H1 (cell line): ENCODE results near the gene OR5AR1. TPM values are rescaled to one million over a fixed set of nuclear protein-coding genes. Genes with fewer than 3 reads are reported as not detected.

Source experiments
- CTCF ChIA-PET: fragments of 300-600 bp; sonication (Branson Sonifier 250); formaldehyde crosslinking; loops from one replicate; lab custom pipeline; 2021; ENCODE audit not compliant: partially characterized antibody; lab: Charles Lee
- POLR2A ChIA-PET: fragments of 300-600 bp; sonication (Branson Sonifier 250); formaldehyde crosslinking; loops from one replicate; lab custom pipeline; 2021; ENCODE audit warnings: inconsistent platforms; ENCODE audit not compliant: partially characterized antibody; lab: Charles Lee
- DNase-seq, 2 experiments: peaks; one replicate each; pipeline versions ENCODE4 v3.0.0 to v3.0.0-alpha.2; 2010 to 2022; ENCODE audit warnings: low spot score in 2 of 2, low read depth in 1 of 2, mixed read lengths in 1 of 2
- FAIRE-seq: peaks from 2 replicates; lab custom pipeline; 2011; peaks lifted over from hg19 to GRCh38; lab: Jason Lieb, UNC
- H2AFZ ChIP-seq: 2 replicates; pipeline ENCODE4 v1.8.1; 2012; ENCODE audit warnings: low read length, inconsistent platforms
- H2AK5ac ChIP-seq: 2 replicates; pipeline ENCODE4 v1.6.1; 2013; ENCODE audit warnings: low read depth, low read length
- H2BK120ac ChIP-seq: replicated peaks from 2 replicates; pipeline ENCODE3; 2013; ENCODE audit warnings: low read depth, low read length, inconsistent platforms
- H2BK12ac ChIP-seq: 2 replicates; pipeline ENCODE4 v1.6.1; 2013; ENCODE audit warnings: low read depth, low read length
- H2BK15ac ChIP-seq: 2 replicates; pipeline ENCODE4 v1.6.1; 2013; ENCODE audit warnings: low read length
- H2BK20ac ChIP-seq: 2 replicates; pipeline ENCODE4 v1.6.1; 2013; ENCODE audit warnings: low read length
- H2BK5ac ChIP-seq: 2 replicates; pipeline ENCODE4 v1.6.1; 2013; ENCODE audit warnings: low read depth, low read length
- H3K14ac ChIP-seq: 2 replicates; pipeline ENCODE4 v1.6.1; 2013; ENCODE audit warnings: inconsistent platforms; ENCODE audit not compliant: insufficient read length
- H3K18ac ChIP-seq: 2 replicates; pipeline ENCODE4 v1.6.1; 2013; ENCODE audit warnings: low read length; ENCODE audit errors: extremely low read depth
- H3K23ac ChIP-seq: 2 replicates; pipeline ENCODE4 v1.6.1; 2013; ENCODE audit warnings: inconsistent platforms; ENCODE audit not compliant: insufficient read length
- H3K23me2 ChIP-seq: 2 replicates; pipeline ENCODE4 v1.6.1; 2013; ENCODE audit warnings: low read depth, low read length
- H3K27ac ChIP-seq: 2 replicates; pipeline ENCODE4 v1.6.1; 2011; ENCODE audit warnings: low read depth, low read length, inconsistent platforms
- H3K27me3 ChIP-seq, 4 experiments: replicated peaks in 1 of 4; 1 replicate in 1 of 4; 2 replicates in 3 of 4; pipeline versions ENCODE4 v1.6.1 to v1.8.1; 2011 to 2013; ENCODE audit warnings: low read length in 3 of 4, mild to moderate bottlenecking in 3 of 4, inconsistent platforms in 2 of 4, mixed read lengths in 2 of 4, moderate library complexity in 1 of 4; ENCODE audit not compliant: control insufficient read depth in 3 of 4, insufficient read depth in 3 of 4; ENCODE audit errors: extremely low read depth in 1 of 4
- H3K36me3 ChIP-seq, 4 experiments: 2 replicates each; pipeline versions ENCODE4 v1.6.1 to v1.8.1; 2011 to 2013; ENCODE audit warnings: mild to moderate bottlenecking in 4 of 4, low read length in 3 of 4, moderate library complexity in 2 of 4, control low read depth in 1 of 4, inconsistent platforms in 1 of 4; ENCODE audit not compliant: insufficient read depth in 4 of 4, control insufficient read depth in 2 of 4
- H3K4ac ChIP-seq: replicated peaks from 2 replicates; pipeline ENCODE3; 2013; ENCODE audit warnings: low read length, low read depth, mixed read lengths, inconsistent platforms; ENCODE audit not compliant: insufficient read length
- H3K4me1 ChIP-seq, 4 experiments: replicated peaks in 1 of 4; 1 replicate in 1 of 4; 2 replicates in 3 of 4; pipeline versions ENCODE4 v1.6.1 to v1.8.1; 2011 to 2013; ENCODE audit warnings: low read length in 3 of 4, inconsistent platforms in 2 of 4, mixed read lengths in 1 of 4; ENCODE audit not compliant: insufficient read depth in 4 of 4, control insufficient read depth in 3 of 4
- H3K4me2 ChIP-seq, 2 experiments: 2 replicates each; pipeline versions ENCODE4 v1.6.1 to v1.8.1; 2011 to 2013; ENCODE audit warnings: low read depth in 2 of 2, low read length in 2 of 2, control low read depth in 1 of 2, inconsistent platforms in 1 of 2, mild to moderate bottlenecking in 1 of 2; ENCODE audit not compliant: insufficient read depth in 1 of 2
- H3K4me3 ChIP-seq, 4 experiments: fragments of 200-600, 300-600 bp in 1 of 4; sonication (generic), shearing (Covaris generic), sonication (Bioruptor Twin) in 1 of 4; 2 replicates each; pipeline versions ENCODE4 v1.5.1 to v1.8.1; 2011 to 2016; ENCODE audit warnings: low read length in 4 of 4, low read depth in 3 of 4, control low read depth in 2 of 4, inconsistent platforms in 2 of 4, mild to moderate bottlenecking in 2 of 4, mixed read lengths in 1 of 4, moderate library complexity in 1 of 4; ENCODE audit not compliant: insufficient read depth in 2 of 4; ENCODE audit errors: extremely low read depth in 1 of 4
- H3K56ac ChIP-seq: replicated peaks from 2 replicates; pipeline ENCODE3; 2013; ENCODE audit warnings: low read depth, mild to moderate bottlenecking, mixed read lengths, low read length, inconsistent platforms; ENCODE audit not compliant: insufficient read length
- H3K79me1 ChIP-seq: 2 replicates; pipeline ENCODE4 v1.6.1; 2013; ENCODE audit warnings: low read depth, low read length, control low read depth
- H3K79me2 ChIP-seq, 2 experiments: 2 replicates each; pipeline versions ENCODE4 v1.6.1 to v1.8.1; 2012 to 2013; ENCODE audit warnings: low read length in 2 of 2, mild to moderate bottlenecking in 2 of 2, inconsistent platforms in 1 of 2; ENCODE audit not compliant: insufficient read depth in 2 of 2, control insufficient read depth in 1 of 2
- H3K9ac ChIP-seq, 4 experiments: replicated peaks in 1 of 4; 1 replicate in 1 of 4; 2 replicates in 3 of 4; pipeline versions ENCODE4 v1.6.1 to v1.8.1; 2011 to 2013; ENCODE audit warnings: low read depth in 3 of 4, low read length in 3 of 4, control low read depth in 2 of 4, mild to moderate bottlenecking in 2 of 4, moderate library complexity in 2 of 4, inconsistent platforms in 1 of 4; ENCODE audit errors: extremely low read depth in 1 of 4
- H3K9me3 ChIP-seq, 2 experiments: 2 replicates each; pipeline versions ENCODE4 v1.6.1 to v1.8.1; 2012 to 2013; ENCODE audit warnings: mild to moderate bottlenecking in 2 of 2, moderate library complexity in 2 of 2, control low read depth in 1 of 2, inconsistent platforms in 1 of 2, low read depth in 1 of 2, low read length in 1 of 2, mixed read lengths in 1 of 2; ENCODE audit not compliant: insufficient read depth in 2 of 2
- H4K20me1 ChIP-seq, 2 experiments: replicated peaks in 1 of 2; 2 replicates each; pipeline versions ENCODE3 to v1.8.1; 2011 to 2013; ENCODE audit warnings: inconsistent platforms in 2 of 2, low read length in 2 of 2, mild to moderate bottlenecking in 1 of 2; ENCODE audit not compliant: insufficient read depth in 2 of 2, control insufficient read depth in 1 of 2
- H4K5ac ChIP-seq: 2 replicates; pipeline ENCODE4 v1.6.1; 2013; ENCODE audit warnings: low read length, low read depth, mixed read lengths, inconsistent platforms; ENCODE audit not compliant: insufficient read length
- H4K8ac ChIP-seq: 2 replicates; pipeline ENCODE4 v1.8.0; 2013; ENCODE audit warnings: mild to moderate bottlenecking, moderate library complexity, low read length, inconsistent platforms; ENCODE audit not compliant: insufficient read depth; ENCODE audit errors: extremely low read depth
- H4K91ac ChIP-seq: replicated peaks from 2 replicates; pipeline ENCODE3; 2013; ENCODE audit warnings: low read length, mixed read lengths, inconsistent platforms; ENCODE audit not compliant: insufficient read length
- TAF7 ChIP-seq: optimal IDR thresholded peaks from 2 replicates; pipeline ENCODE3; 2011; ENCODE audit warnings: low read depth, mild to moderate bottlenecking, inconsistent platforms, low read length, moderate library complexity, borderline replicate concordance
- ZNF274 ChIP-seq: IDR thresholded peaks from 2 replicates; pipeline ENCODE4 v1.7.0; 2012; ENCODE audit warnings: low read length, borderline replicate concordance; ENCODE audit errors: extremely low read depth
- WGBS, 2 experiments: shearing (Covaris generic) in 1 of 2; methylation state at CpG; one replicate each; pipeline versions ENCODE4 v1.1.6 to v1.1.7; 2013 to 2015; ENCODE audit warnings: low lambda C conversion rate in 2 of 2, mixed read lengths in 2 of 2, inconsistent platforms in 1 of 2, low coverage in 1 of 2, missing lambda C conversion rate in 1 of 2; ENCODE audit not compliant: insufficient replicate concordance in 2 of 2, insufficient coverage in 1 of 2, insufficient read length in 1 of 2; ENCODE audit errors: extremely low coverage in 1 of 2, missing lambda C conversion rate in 1 of 2; 5-methylcytosine and 5-hydroxymethylcytosine counted together
- polyA plus RNA-seq, 7 experiments: library from polyadenylated mRNA; depleted of rRNA in 3 of 7; stranded (reverse) in 5 of 7; unstranded in 2 of 7; fragments of >200 nt in 5 of 7; fragments of 200-250 nt in 2 of 7; gene quantifications; 1 replicate in 5 of 7; 2 replicates in 1 of 7; 4 replicates in 1 of 7; pipeline versions ENCODE4 v1.2.1 to v1.2.3, GENCODE V29; 2011 to 2013; ENCODE audit warnings: missing spikeins in 2 of 7, mixed read lengths in 2 of 7
- total RNA-seq: library from RNA; stranded (reverse); fragmentation: NEBNext Ultra II Directional; extraction: Animal tissue kit (Norgen Biotek cat#: 25700); gene quantifications from 2 replicates; pipeline ENCODE4 v1.2.1, GENCODE V29; 2021

The OR5AR1 gene
- total and polyA plus RNA-seq, 2 of the 8 experiments (the other 6 are each of a cell fraction or from before 2014, with no cell fraction given): 0.12 TPM; not detected in 1

GRCh38 chr11:56642339-56642738 is 21.1 kb upstream of the OR5AR1 start, which contains the start of gene OR5AP2:
Gene OR5AP2 (minus strand): TSS chr11:56642439. CDS start chr11:56642439, 0 bp downstream.
- no peak within 1 kb of the TSS for H3K4ac ChIP-seq
- no peak within 1 kb of the TSS for H3K56ac ChIP-seq
- no peaks in the 10 kb centered on the region for H3K36me3 ChIP-seq
- H3K4me1 ChIP-seq: no peaks in the 10 kb centered on the region
- no peak within 1 kb of the TSS for H2BK20ac ChIP-seq
- ChIA-PET CTCF (interaction anchor here (0.6 kb wide), 2 partner anchors 274 to 394 kb away, joined by 3 to 4 read pairs; no protein-coding TSS in a partner anchor), POLR2A (no interaction called here)
- H3K9me3 ChIP-seq: no peaks in the 10 kb centered on the region
- H3K4me3 ChIP-seq: no peak within 1 kb of the TSS
- H4K8ac ChIP-seq: no peak within 1 kb of the TSS
- H3K27ac ChIP-seq: no peak within 1 kb of the TSS
- no peak within 1 kb of the TSS for H3K14ac ChIP-seq
- H2BK5ac ChIP-seq: no peak within 1 kb of the TSS
- no peak within 1 kb of the TSS for H4K91ac ChIP-seq
- H2AFZ ChIP-seq: no peak within 1 kb of the TSS
- H2AK5ac ChIP-seq: no peak within 1 kb of the TSS
- H3K79me2 ChIP-seq: no peaks in the 10 kb centered on the region
- no peak within 1 kb of the TSS for H2BK120ac ChIP-seq
- FAIRE-seq (no peak), DNase-seq (no peak)
- H4K20me1 ChIP-seq: no peaks in the 10 kb centered on the region
- no peaks in the 10 kb centered on the region for H3K27me3 ChIP-seq
- H3K79me1 ChIP-seq: no peaks in the 10 kb centered on the region
- no peak within 1 kb of the TSS for H3K4me2 ChIP-seq
- H3K23ac ChIP-seq: no peak within 1 kb of the TSS
- no peak within 1 kb of the TSS for H2BK12ac ChIP-seq
- 90% methylated on average over 2 of the region's 2 CpGs; no CpG with 5 or more reads in 1 of the 2 experiments for WGBS, 2 experiments
- no peaks in the 10 kb centered on the region for H3K23me2 ChIP-seq
- no peak within 1 kb of the TSS for H3K18ac ChIP-seq
- no peak within 1 kb of the TSS for H3K9ac ChIP-seq
- no peak within 1 kb of the TSS for H4K5ac ChIP-seq
- H2BK15ac ChIP-seq: no peak within 1 kb of the TSS
- TF ChIP-seq TAF7: no peak
- no peak for TF ChIP-seq ZNF274
